IPS-20b (cell line): ENCODE measurements around the gene CYB561.
"Not testable (repeated sequence)": the region's sequence is repeated elsewhere in the genome, so short reads cannot be mapped to it uniquely, and the experiment has no call there.

Experiments
- H3K27ac ChIP-seq: one replicate; pipeline ENCODE4 v1.5.1; 2013; ENCODE audit warnings: low read length
- H3K27me3 ChIP-seq: 2 replicates; pipeline ENCODE4 v1.6.1; 2013; ENCODE audit warnings: mild to moderate bottlenecking, low read length, inconsistent platforms; ENCODE audit not compliant: insufficient read depth
- H3K36me3 ChIP-seq: 2 replicates; pipeline ENCODE4 v1.6.1; 2013; ENCODE audit warnings: low read depth, mild to moderate bottlenecking, inconsistent platforms, low read length, moderate library complexity; ENCODE audit not compliant: insufficient read depth
- H3K4me1 ChIP-seq: 2 replicates; pipeline ENCODE4 v1.6.1; 2013; ENCODE audit warnings: mild to moderate bottlenecking, control low read depth, inconsistent platforms, low read length, moderate library complexity; ENCODE audit not compliant: insufficient read depth
- H3K4me3 ChIP-seq: 2 replicates; pipeline ENCODE4 v1.5.1; 2013; ENCODE audit warnings: mild to moderate bottlenecking, low read length, inconsistent platforms
- H3K9ac ChIP-seq: 2 replicates; pipeline ENCODE4 v1.6.1; 2013; ENCODE audit warnings: low read depth, mild to moderate bottlenecking, inconsistent platforms, low read length, moderate library complexity
- H3K9me3 ChIP-seq: 2 replicates; pipeline ENCODE4 v1.6.1; 2013; ENCODE audit warnings: mild to moderate bottlenecking, low read depth, low read length, inconsistent platforms; ENCODE audit not compliant: insufficient read depth

Gene CYB561

DNA sequence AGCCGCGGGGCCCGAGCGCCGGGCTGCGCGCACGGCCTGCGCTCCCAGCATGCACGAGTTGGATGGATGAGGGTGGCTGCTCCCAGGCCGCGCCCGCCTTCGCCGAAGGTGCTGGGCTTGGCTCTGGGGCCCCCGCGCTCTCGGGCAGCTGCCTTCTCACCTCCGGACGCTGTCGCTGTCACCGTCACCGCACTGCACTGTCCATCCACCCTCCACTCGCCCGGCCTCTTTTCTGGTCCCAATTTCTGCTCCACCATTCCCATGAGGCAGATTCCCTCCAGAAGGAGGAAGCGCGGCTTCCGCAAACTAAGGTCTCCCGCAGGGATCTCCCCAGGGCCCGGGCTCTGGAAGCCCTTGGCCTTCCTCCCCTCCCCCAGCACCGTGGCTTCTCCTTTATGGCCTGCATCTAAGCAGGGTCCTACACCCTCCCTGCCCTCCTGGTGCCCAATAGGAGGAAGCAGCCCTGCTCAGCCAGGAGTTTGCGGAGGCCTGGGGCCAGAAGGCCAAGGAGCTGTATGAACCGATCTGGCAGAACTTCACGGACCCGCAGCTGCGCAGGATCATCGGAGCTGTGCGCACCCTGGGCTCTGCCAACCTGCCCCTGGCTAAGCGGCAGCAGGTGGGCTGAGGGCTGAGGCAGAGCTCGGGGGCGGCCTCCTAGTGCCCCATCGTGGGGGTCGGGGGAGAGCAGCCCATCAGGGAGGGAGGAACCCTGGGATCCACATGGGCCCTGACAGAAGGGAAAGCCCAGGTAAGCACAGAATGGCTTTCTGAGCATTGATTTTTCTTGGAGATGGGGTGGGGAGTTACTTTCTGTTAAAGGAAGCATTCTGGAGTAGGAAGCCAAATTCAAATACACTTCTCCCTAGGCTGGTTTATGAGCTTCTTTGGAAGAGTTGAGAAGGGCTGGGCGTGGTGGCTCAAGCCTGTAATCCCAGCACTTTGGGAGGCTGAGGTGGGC lies 31.7 kb upstream of the CYB561 start:
- no peak overlapping the region for H3K27ac ChIP-seq
- peaks cover 17% of the 10 kb centered on the region for H3K4me1 ChIP-seq
- H3K9ac ChIP-seq, result peak overlapping the region; percentile 61; the same call in 1 of the 2 replicates
- peaks cover 35% of the 10 kb centered on the region for H3K27me3 ChIP-seq
- H3K9me3 ChIP-seq, result no peaks in the 10 kb centered on the region
- H3K4me3 ChIP-seq, result peak overlapping the region; percentile 73
- no peaks in the 10 kb centered on the region for H3K36me3 ChIP-seq

DNA sequence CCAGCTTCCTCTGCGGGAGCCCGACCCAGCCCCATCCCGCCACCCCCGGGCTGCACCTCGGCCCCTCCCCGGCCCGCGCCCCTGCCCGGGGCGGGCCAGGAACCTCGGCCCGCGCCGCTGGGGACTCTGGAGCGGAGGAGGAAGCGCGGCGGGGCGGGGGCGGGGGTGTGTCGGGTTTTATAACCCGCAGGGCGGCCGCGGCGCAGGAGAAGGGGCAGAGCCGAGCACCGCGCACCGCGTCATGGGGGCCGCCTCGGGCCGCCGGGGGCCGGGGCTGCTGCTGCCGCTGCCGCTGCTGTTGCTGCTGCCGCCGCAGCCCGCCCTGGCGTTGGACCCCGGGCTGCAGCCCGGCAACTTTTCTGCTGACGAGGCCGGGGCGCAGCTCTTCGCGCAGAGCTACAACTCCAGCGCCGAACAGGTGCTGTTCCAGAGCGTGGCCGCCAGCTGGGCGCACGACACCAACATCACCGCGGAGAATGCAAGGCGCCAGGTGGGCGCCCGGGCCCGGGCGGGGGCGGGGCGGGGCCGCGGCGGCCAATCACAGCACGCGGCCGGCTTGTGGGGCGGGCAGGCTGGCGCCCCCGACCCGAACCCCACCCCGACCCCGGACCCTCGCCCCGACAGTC lies 30.9 kb upstream of the CYB561 start, which contains the start of gene ACE:
Gene ACE, plus strand, starts transcription at position 208 of the 626 bp plus-strand sequence. Its CDS starts 34 bp downstream, at position 242.
- Histone ChIP-seq H3K9ac (peak within 1 kb of the TSS; percentile 61; the same call in 1 of the 2 replicates), H3K27ac (no peak within 1 kb of the TSS), H3K4me1 (peaks cover 17% of the 10 kb centered on the region), H3K9me3 (no peaks in the 10 kb centered on the region), H3K4me3 (peak within 1 kb of the TSS; percentile 73), H3K27me3 (peaks cover 35% of the 10 kb centered on the region), H3K36me3 (no peaks in the 10 kb centered on the region)

DNA sequence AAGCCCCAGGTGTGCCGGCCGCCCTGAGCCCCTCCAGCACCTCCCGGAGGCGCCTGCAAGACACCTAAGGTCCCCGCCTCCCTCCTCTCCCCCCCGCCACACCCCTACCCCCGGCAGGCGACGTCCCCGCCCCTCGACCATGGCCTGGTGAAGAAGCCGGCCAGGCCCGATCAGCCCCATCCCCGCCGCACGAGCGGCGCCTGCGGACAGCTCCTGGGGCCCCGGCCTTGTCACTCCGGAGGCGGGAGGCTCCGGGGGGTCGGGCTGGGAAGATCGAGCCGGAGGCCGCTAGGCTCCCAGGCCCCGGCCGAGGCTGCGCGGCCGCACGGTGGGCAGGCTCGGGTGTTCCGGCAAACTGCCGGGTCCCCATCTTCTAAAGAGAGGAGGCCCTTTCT lies 30.4 kb upstream of the CYB561 start:
- no peaks in the 10 kb centered on the region for H3K9me3 ChIP-seq
- peaks cover 17% of the 10 kb centered on the region for H3K4me1 ChIP-seq
- no peak overlapping the region for H3K27ac ChIP-seq
- H3K4me3 ChIP-seq, result peak overlapping the region; percentile 65; the same call in 1 of the 2 replicates
- H3K36me3 ChIP-seq, result no peaks in the 10 kb centered on the region
- no peak overlapping the region; the same call in 1 of the 2 replicates for H3K9ac ChIP-seq
- peaks cover 35% of the 10 kb centered on the region for H3K27me3 ChIP-seq

DNA sequence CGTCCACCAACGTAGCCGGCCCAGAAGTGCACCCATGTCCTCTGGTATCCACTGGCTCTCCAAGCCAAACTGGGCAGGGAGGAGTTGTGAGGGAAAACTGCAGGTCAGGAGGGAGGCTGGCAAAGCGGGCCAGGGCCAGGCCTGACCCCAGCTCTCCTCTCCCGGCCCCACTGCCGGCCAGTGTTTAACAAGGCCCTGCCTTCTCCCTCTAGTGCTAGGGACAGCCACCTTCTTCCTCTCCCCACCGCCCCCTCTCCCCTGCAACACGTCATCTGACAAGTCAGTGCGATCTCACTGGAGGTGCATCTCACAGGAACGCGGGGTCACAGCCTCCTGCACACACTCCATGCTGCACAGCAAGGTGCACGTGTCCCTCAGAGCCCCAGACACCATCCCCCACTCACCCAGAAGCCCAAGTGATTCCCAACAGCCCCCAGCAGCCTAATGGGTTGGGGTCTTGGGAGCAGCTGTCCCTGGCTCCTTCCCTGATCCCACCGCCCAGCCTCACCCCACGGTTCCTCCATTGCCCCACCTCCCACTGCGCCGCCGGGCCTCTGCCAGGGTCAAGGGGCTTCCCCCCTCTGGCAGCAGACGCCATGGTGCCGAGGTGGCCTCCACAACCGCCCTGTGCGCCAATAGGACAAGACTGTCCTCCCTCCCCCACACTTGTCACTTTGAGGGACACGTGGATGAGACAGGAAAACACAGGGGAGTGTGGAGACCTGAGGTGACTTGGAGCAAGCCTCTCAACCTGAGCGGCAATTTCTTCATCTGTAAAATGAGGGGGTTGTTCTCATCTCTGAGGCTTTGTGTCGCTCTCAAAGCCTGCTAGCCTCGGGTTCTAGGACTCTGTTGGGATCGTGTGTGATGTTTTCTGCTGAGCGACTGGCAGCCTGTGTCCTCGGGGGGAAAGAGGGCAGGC lies 29.6 kb upstream of the CYB561 start:
- H3K4me1 ChIP-seq, result peaks cover 17% of the 10 kb centered on the region
- H3K4me3 ChIP-seq, result peak overlapping the region; percentile 65
- H3K27ac ChIP-seq, result no peak overlapping the region
- peak overlapping the region; percentile 42; the same call in 1 of the 2 replicates for H3K9ac ChIP-seq
- no peaks in the 10 kb centered on the region for H3K9me3 ChIP-seq
- H3K27me3 ChIP-seq, result peaks cover 35% of the 10 kb centered on the region
- H3K36me3 ChIP-seq, result no peaks in the 10 kb centered on the region

- Histone ChIP-seq H3K27ac (no peak overlapping the region), H3K4me1 (peaks cover 17% of the 10 kb centered on the region)
Observed at GRCh38 chr17:63474586-63475460, 28.7 kb upstream of the CYB561 start.

DNA sequence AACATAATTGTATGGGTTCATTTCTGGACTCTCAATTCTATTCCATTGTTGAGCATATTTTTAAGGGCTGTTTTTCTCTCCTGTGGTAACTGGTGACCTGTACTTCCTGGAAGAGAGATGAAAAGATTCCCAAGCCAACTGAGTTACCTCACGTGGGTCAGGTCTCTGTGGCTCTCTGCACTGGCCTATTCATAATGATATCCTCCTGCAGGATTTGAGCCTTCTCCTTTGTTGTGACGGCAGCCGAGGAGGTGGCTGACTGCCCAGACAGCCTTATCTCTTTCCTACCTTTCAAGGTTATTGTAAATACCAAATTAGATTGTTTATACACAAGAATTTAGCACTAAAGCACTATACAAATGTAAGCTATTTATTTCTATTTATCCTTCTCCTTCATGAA lies 28.1 kb upstream of the CYB561 start:
- Histone ChIP-seq H3K27me3 (peaks cover 35% of the 10 kb centered on the region), H3K27ac (no peak overlapping the region), H3K36me3 (no peaks in the 10 kb centered on the region), H3K9ac (no peak overlapping the region), H3K9me3 (no peaks in the 10 kb centered on the region), H3K4me1 (peaks cover 17% of the 10 kb centered on the region), H3K4me3 (no peak overlapping the region)

More at GRCh38 chr17:63474586-63475460, 28.7 kb upstream of the CYB561 start:
- H3K27me3 ChIP-seq, result peaks cover 35% of the 10 kb centered on the region
- H3K9me3 ChIP-seq, result no peaks in the 10 kb centered on the region
- H3K4me3 ChIP-seq, result no peak overlapping the region
- no peaks in the 10 kb centered on the region for H3K36me3 ChIP-seq
- no peak overlapping the region for H3K9ac ChIP-seq

DNA sequence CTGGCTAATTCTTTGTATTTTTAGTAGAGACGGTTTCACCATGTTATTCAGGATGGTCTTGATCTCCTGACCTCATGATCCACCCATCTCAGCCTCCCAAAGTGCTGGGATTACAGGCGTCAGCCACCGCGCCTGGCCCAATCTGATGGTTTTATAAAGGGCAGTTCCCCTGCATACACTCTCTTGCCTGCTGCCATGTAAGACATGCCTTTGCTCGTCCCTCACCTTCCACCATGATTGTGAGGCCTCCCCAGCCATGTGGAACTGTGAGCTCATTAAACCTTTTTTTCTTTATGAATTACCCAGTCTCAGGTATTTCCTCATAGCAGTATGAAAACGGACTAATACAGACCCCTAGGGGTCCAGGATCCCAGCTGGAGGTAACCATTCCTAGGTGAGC lies 22.0 kb upstream of the CYB561 start:
- H3K9me3 ChIP-seq, H3K36me3 ChIP-seq, H3K4me3 ChIP-seq, H3K27ac ChIP-seq, H3K27me3 ChIP-seq, H3K9ac ChIP-seq, H3K4me1 ChIP-seq: not testable (repeated sequence)

DNA sequence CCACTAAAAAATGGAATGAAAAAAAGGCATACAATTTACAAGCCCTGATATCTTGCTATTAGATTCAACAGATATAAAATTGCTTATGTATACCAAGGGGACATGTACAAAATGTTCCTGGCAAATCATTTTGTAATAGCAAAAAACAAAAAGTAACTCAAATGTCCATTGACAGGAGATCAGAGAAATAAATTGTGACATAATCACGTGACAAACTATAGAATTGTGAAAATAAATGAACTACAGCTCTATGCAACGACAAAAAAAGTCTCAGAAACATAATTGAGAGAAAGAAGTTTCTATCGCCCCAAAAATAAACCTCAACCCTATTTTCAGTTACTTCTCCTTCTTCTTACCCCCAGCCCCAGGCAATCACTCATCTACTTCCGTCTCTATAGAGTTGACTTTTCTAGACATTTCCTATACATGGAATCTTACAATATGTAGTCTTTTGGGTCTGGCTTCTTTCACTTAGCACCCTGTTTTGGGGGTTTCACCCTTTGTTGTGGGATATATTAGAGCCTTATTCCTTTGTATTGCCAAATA lies 18.7 kb upstream of the CYB561 start:
- Histone ChIP-seq H3K4me3 (no peak overlapping the region), H3K4me1 (no peaks in the 10 kb centered on the region), H3K9ac (no peak overlapping the region), H3K27ac (no peak overlapping the region), H3K36me3 (no peaks in the 10 kb centered on the region), H3K27me3 (no peaks in the 10 kb centered on the region), H3K9me3 (no peaks in the 10 kb centered on the region)

- H3K27ac ChIP-seq, result no peak overlapping the region
- no peaks in the 10 kb centered on the region for H3K9me3 ChIP-seq
- no peaks in the 10 kb centered on the region for H3K4me1 ChIP-seq
- H3K9ac ChIP-seq, result no peak overlapping the region
- no peaks in the 10 kb centered on the region for H3K36me3 ChIP-seq
- no peaks in the 10 kb centered on the region for H3K27me3 ChIP-seq
- no peak overlapping the region for H3K4me3 ChIP-seq
Observed at GRCh38 chr17:63463771-63464170, 17.7 kb upstream of the CYB561 start.

DNA sequence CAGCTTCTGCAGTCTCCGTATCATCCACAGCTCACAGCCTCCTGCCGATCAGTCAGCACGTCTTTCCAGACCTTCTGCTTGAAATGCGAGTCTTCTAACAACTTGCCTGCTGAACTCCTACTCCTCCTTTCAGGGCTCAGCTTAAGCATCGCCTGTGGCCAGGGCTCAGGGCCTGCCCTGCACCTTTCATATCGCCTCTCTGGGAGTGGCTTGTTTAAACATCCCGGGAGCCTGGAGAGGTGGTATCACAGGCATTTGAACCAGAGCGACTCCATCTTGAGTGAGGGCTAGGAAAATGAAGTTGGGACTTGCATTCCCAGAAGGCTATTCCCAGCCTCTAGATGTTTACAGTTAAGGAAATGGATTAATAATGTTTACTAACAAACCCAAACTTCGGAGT lies 13.9 kb upstream of the CYB561 start:
- no peaks in the 10 kb centered on the region for H3K27me3 ChIP-seq
- H3K27ac ChIP-seq, result no peak overlapping the region
- no peaks in the 10 kb centered on the region for H3K36me3 ChIP-seq
- H3K4me3 ChIP-seq, result no peak overlapping the region
- H3K9me3 ChIP-seq, result no peaks in the 10 kb centered on the region
- no peaks in the 10 kb centered on the region for H3K4me1 ChIP-seq
- H3K9ac ChIP-seq, result no peak overlapping the region
